Measurements from ENCODE around the gene TCF15. TPM values are rescaled to one million over a fixed set of nuclear protein-coding genes. Genes with fewer than 3 reads are reported as not detected.
A peak's percentile ranks its signal among the peaks of the same experiment; 100 is the strongest.

TCF15 gene
- total and polyA plus RNA-seq, 8 donors, result 0.25 to 0.43 (median 0.33) TPM; not detected in 5

- intact Hi-C loops (cut with DNase I; ENCODE audit: low total_unique reads), result no loop called here
- no peak for DNase-seq
- 70 to 78% (median 74%) methylated on average over 8 of the region's 8 CpGs for WGBS, 5 donors
- H3K4me3 ChIP-seq, result peak overlapping the region in 2 of 4 donors; percentile 21 to 29
- H3K27me3 ChIP-seq, result peaks cover 5 to 84% (median 47%) of the 10 kb centered on the region in 3 donors
- TF ChIP-seq POLR2AphosphoS5 (IDR thresholded peaks at IDR 0.05) (no peak), POLR2A (IDR thresholded peaks at IDR 0.05) (no peak), EP300 (IDR thresholded peaks at IDR 0.05) (no peak)
- H3K36me3 ChIP-seq, result no peaks in the 10 kb centered on the region
- H3K4me1 ChIP-seq, result peaks cover 0 to 23% (median 11%) of the 10 kb centered on the region in 4 donors
- H3K27ac ChIP-seq, result no peak overlapping the region
- H3K9me3 ChIP-seq, result no peaks in the 10 kb centered on the region
Measured at GRCh38 chr20:608970-609369, 1.1 kb downstream of the TCF15 start.

GRCh38 chr20:607476-607875, 2.6 kb downstream of the TCF15 start:
- intact Hi-C loops (cut with DNase I; ENCODE audit: low total_unique reads), result no loop called here
- Histone ChIP-seq H3K27me3 (peaks cover 5 to 69% (median 38%) of the 10 kb centered on the region in 3 donors), H3K36me3 (no peaks in the 10 kb centered on the region), H3K4me1 (peaks cover 0 to 23% (median 11%) of the 10 kb centered on the region in 4 donors), H3K9me3 (no peaks in the 10 kb centered on the region), H3K4me3 (no peak overlapping the region), H3K27ac (no peak overlapping the region)
- 76 to 91% (median 84%) methylated on average over 4 to 6 of the region's 6 CpGs for WGBS, 5 donors
- DNase-seq, result no peak
- TF ChIP-seq EP300 (IDR thresholded peaks at IDR 0.05) (no peak), POLR2AphosphoS5 (IDR thresholded peaks at IDR 0.05) (no peak), CTCF (IDR thresholded peaks at IDR 0.05) (no peak), POLR2A (IDR thresholded peaks at IDR 0.05) (no peak)

DNA sequence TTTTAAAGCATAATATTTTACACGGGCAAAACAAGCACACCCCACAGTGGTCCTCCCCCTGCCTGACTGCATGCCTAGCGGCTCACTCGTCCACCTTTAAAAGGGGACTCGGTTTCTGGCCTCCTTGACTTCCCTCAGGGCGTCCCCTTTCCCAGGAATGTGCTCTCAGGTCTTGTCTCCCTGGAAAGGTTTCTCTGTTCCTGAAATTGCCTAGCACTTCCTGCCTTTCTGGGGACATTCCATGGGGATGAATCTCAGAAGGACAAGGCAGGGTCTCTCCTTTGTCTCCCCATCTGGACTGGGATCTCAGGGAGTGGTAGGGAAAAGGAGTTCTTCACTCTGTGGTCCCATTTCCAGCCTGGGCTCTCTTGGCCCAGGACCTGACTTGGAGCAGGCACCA, 4.9 kb downstream of the TCF15 start:
- intact Hi-C loops (cut with DNase I; ENCODE audit: low total_unique reads), result no loop called here

DNA sequence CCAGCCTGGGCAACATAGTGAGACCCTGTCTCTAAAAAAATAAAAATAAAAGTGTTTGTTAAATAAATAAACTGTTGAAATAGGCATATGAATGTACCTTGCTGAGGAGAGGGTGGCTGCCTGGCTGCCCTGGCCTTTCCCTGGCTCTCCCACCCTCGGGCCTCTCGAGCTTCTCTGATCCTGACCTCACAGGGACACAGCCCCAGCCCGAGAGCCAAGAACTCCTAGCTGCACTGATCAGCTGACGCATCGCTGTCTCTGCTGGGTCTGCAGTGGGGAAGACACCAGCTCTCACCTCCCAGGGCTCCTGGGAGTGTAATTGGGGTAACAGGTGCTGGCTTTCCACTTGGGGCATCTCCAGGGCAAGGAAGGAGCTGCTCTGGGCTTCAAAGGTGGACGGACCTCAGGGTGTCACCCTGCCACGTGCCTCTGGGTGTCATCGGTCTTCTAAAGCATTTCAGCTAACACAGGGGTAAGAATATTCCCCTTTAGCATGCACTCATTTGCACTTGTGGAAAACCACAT, 6.9 kb downstream of the TCF15 start:
- TF ChIP-seq POLR2AphosphoS5 (IDR thresholded peaks at IDR 0.05) (no peak), CTCF (IDR thresholded peaks at IDR 0.05) (no peak)
- H3K27me3 ChIP-seq, result peaks cover 0 to 26% (median 0%) of the 10 kb centered on the region in 3 donors
- intact Hi-C loops (cut with DNase I; ENCODE audit: low total_unique reads), result no loop called here
- H3K27ac ChIP-seq, result no peak overlapping the region
- no peak overlapping the region for H3K4me3 ChIP-seq
- H3K4me1 ChIP-seq, result no peaks in the 10 kb centered on the region
- no peaks in the 10 kb centered on the region for H3K9me3 ChIP-seq
- 64 to 80% (median 69%) methylated on average over 8 of the region's 8 CpGs for WGBS, 5 donors
- no peak for DNase-seq
- H3K36me3 ChIP-seq, result no peaks in the 10 kb centered on the region

More for the DNA sequence above, 4.9 kb downstream of the TCF15 start:
- no peak for TF ChIP-seq POLR2A (IDR thresholded peaks at IDR 0.05)
- no peak for TF ChIP-seq EP300 (IDR thresholded peaks at IDR 0.05)
- no peak for TF ChIP-seq CTCF (IDR thresholded peaks at IDR 0.05)
- TF ChIP-seq POLR2AphosphoS5 (IDR thresholded peaks at IDR 0.05), result no peak
- Histone ChIP-seq H3K4me1 (peaks cover 0 to 8% (median 3%) of the 10 kb centered on the region in 4 donors), H3K36me3 (no peaks in the 10 kb centered on the region), H3K9me3 (no peaks in the 10 kb centered on the region), H3K27me3 (peaks cover 5 to 46% (median 17%) of the 10 kb centered on the region in 3 donors), H3K4me3 (no peak overlapping the region), H3K27ac (no peak overlapping the region)
- WGBS, 5 donors, result 58 to 76% (median 69%) methylated on average over 5 of the region's 5 CpGs
- DNase-seq, result no peak
